GM23338 (cell line): ENCODE results near the gene CAPN8. TPM values are rescaled to one million over a fixed set of nuclear protein-coding genes. Genes with fewer than 3 reads are reported as not detected.

Experiments used
- ATAC-seq: fragments of 200-7000 bp; cut with Tn5 transposase; 3 replicates; pipeline ENCODE4 v1.9.1; 2020
- DNase-seq: peaks from one replicate; pipeline ENCODE4 v3.0.0-alpha.2; 2015; ENCODE audit warnings: low spot score
- H2AFZ ChIP-seq: fragments of 200-600 bp; sonication (generic); 2 replicates; pipeline ENCODE4 v1.8.0; 2016; ENCODE audit warnings: antibody characterized with exemption, mild to moderate bottlenecking, moderate library complexity
- H3F3A ChIP-seq: fragments of 200-600 bp; sonication (generic); replicated peaks from 2 replicates; pipeline ENCODE4 v1.8.0; 2017; ENCODE audit warnings: antibody characterized with exemption, mixed run types, low read depth
- H3K27ac ChIP-seq: fragments of 200-600 bp; sonication (generic); 2 replicates; pipeline ENCODE4 v1.6.1; 2016; ENCODE audit warnings: low read depth
- H3K27me3 ChIP-seq: fragments of 200-600 bp; sonication (generic); 2 replicates; pipeline ENCODE4 v1.8.0; 2016; ENCODE audit warnings: mild to moderate bottlenecking, mixed run types, moderate library complexity; ENCODE audit not compliant: insufficient read depth
- H3K36me3 ChIP-seq: fragments of 200-600 bp; sonication (generic); 2 replicates; pipeline ENCODE4 v1.8.0; 2016; ENCODE audit warnings: mild to moderate bottlenecking; ENCODE audit not compliant: insufficient read depth
- H3K4me1 ChIP-seq: fragments of 200-600 bp; sonication (generic); 2 replicates; pipeline ENCODE4 v1.8.0; 2016; ENCODE audit warnings: mild to moderate bottlenecking, moderate library complexity; ENCODE audit not compliant: insufficient read depth
- H3K4me2 ChIP-seq: fragments of 200-600 bp; sonication (generic); 2 replicates; pipeline ENCODE4 v1.7.1; 2017; ENCODE audit warnings: mixed run types
- H3K4me3 ChIP-seq: fragments of 200-600 bp; sonication (generic); 2 replicates; pipeline ENCODE4 v1.6.1; 2016; ENCODE audit warnings: mixed run types
- H3K79me2 ChIP-seq: fragments of 200-600 bp; sonication (generic); replicated peaks from 2 replicates; pipeline ENCODE4 v1.8.0; 2017; ENCODE audit warnings: mild to moderate bottlenecking; ENCODE audit not compliant: insufficient read depth
- H3K9me2 ChIP-seq: fragments of 200-600 bp; sonication (generic); 2 replicates; pipeline ENCODE4 v1.8.0; 2017; ENCODE audit not compliant: insufficient read depth
- H4K20me1 ChIP-seq: fragments of 200-600 bp; sonication (generic); replicated peaks from 2 replicates; pipeline ENCODE4 v1.8.0; 2017; ENCODE audit warnings: mild to moderate bottlenecking; ENCODE audit not compliant: insufficient read depth
- H3K27ac Mint-ChIP-seq: 2 replicates; pipeline ENCODE4 v1.8.0; 2020; ENCODE audit warnings: inconsistent platforms, mild to moderate bottlenecking, moderate library complexity, mixed read lengths
- H3K27me3 Mint-ChIP-seq: 3 replicates; pipeline ENCODE4 v1.8.0; 2022; ENCODE audit warnings: low read depth, mild to moderate bottlenecking, moderate library complexity, mixed read lengths, inconsistent platforms; ENCODE audit not compliant: insufficient read depth, poor library complexity
- H3K36me3 Mint-ChIP-seq: 3 replicates; pipeline ENCODE4 v1.8.0; 2021; ENCODE audit warnings: low read depth, mild to moderate bottlenecking, inconsistent platforms, moderate library complexity, mixed read lengths
- H3K4me1 Mint-ChIP-seq: 3 replicates; pipeline ENCODE4 v1.8.0; 2020; ENCODE audit warnings: mild to moderate bottlenecking, inconsistent platforms, mixed read lengths
- H3K4me3 Mint-ChIP-seq: 3 replicates; pipeline ENCODE4 v1.8.0; 2021; ENCODE audit warnings: moderate library complexity, mild to moderate bottlenecking, inconsistent platforms, mixed read lengths
- H3K9me3 Mint-ChIP-seq: 3 replicates; pipeline ENCODE4 v1.8.0; 2020; ENCODE audit warnings: moderate library complexity, mild to moderate bottlenecking, inconsistent platforms, mixed read lengths
- ETS1 ChIP-seq: IDR thresholded peaks from 2 replicates; pipeline ENCODE4 v1.6.1; 2016; ENCODE audit warnings: antibody characterized with exemption
- EZH2phosphoT487 ChIP-seq: fragments of 200-600 bp; sonication (generic); IDR thresholded peaks from one replicate; pipeline ENCODE4 v1.8.1; 2018; ENCODE audit warnings: antibody characterized with exemption; ENCODE audit not compliant: unreplicated experiment
- JUNB ChIP-seq: IDR thresholded peaks from one replicate; pipeline ENCODE4 v1.6.1; 2016; ENCODE audit warnings: antibody characterized with exemption; ENCODE audit not compliant: unreplicated experiment
- NANOG ChIP-seq: IDR thresholded peaks from 2 replicates; pipeline ENCODE4 v1.6.1; 2016; ENCODE audit warnings: antibody characterized with exemption, borderline replicate concordance
- REST ChIP-seq: IDR thresholded peaks from one replicate; pipeline ENCODE4 v1.6.1; 2018; ENCODE audit warnings: antibody characterized with exemption; ENCODE audit not compliant: unreplicated experiment
- STAT1 ChIP-seq: IDR thresholded peaks from one replicate; pipeline ENCODE4 v1.6.1; 2016; ENCODE audit warnings: antibody characterized with exemption; ENCODE audit not compliant: unreplicated experiment
- polyA plus RNA-seq: library from polyadenylated mRNA; unstranded; fragments of >200 nt; fragmentation: Nextera tagmentation; extraction: Ambion mirVana; gene quantifications from 2 replicates; pipeline ENCODE4 v1.2.1, GENCODE V29; 2016
- total RNA-seq: library from RNA; depleted of rRNA; stranded (reverse); fragments of >200 nt; shearing (Covaris generic); gene quantifications from 2 replicates; pipeline ENCODE4 v1.2.3, GENCODE V29; 2014

CAPN8 gene
- total and polyA plus RNA-seq, 2 experiments from 2014 or later: not detected

- TF ChIP-seq REST: no peak
- TF ChIP-seq ETS1: no peak
These were observed 12.5 kb downstream of the CAPN8 start (continued) for GRCh38 chr1:223653015-223653414.

- Mint-ChIP-seq H3K4me3 (no peak overlapping the region), H3K4me1 (peaks cover 28% of the 10 kb centered on the region), H3K27ac (no peak overlapping the region), H3K36me3 (no peaks in the 10 kb centered on the region), H3K9me3 (peaks cover 6% of the 10 kb centered on the region; the same call in 2 of the 3 replicates), H3K27me3 (peaks cover 9% of the 10 kb centered on the region)
- Histone ChIP-seq H3K9me2 (0 out of 2 replicates have a peak, but pooled peaks cover 3% of the 10 kb centered on the region), H3F3A (0 out of 2 replicates have a peak, but pooled peaks cover 5% of the 10 kb centered on the region), H2AFZ (peak overlapping the region; percentile 89), H4K20me1 (no peaks in the 10 kb centered on the region), H3K4me2 (peak overlapping the region; percentile 55; the same call in 1 of the 2 replicates), H3K4me3 (no peak overlapping the region), H3K36me3 (no peaks in the 10 kb centered on the region), H3K79me2 (no peaks in the 10 kb centered on the region), H3K27me3 (no peaks in the 10 kb centered on the region), H3K4me1 (peaks cover 20% of the 10 kb centered on the region; the same call in 1 of the 2 replicates), H3K27ac (no peak overlapping the region)
- TF ChIP-seq NANOG: no peak
- TF ChIP-seq STAT1: no peak
- TF ChIP-seq EZH2phosphoT487: no peak
- no peak for TF ChIP-seq REST
- TF ChIP-seq ETS1: no peak
- no peak for TF ChIP-seq JUNB
- peak; percentile 30 for DNase-seq
- peak; percentile 77 for ATAC-seq
These were observed 13.0 kb downstream of the CAPN8 start for GRCh38 chr1:223652436-223652941.
